Fibroblast of skin of scalp (primary cell): ENCODE results near the gene HES3.
A peak's percentile ranks its signal among the peaks of the same experiment; 100 is the strongest.

ENCODE experiments used
- DNase-seq: peaks from one replicate; pipeline ENCODE4 v3.0.0-alpha.2; 2013

Gene HES3

GRCh38 chr1:6263716-6264115, 19.7 kb downstream of the HES3 start:
- no peak for DNase-seq

GRCh38 chr1:6265151-6265550, 21.2 kb downstream of the HES3 start:
- DNase-seq = no peak

- no peak for DNase-seq
These were observed 22.7 kb downstream of the HES3 start for GRCh38 chr1:6266641-6267040.

- no peak for DNase-seq
These were observed 23.8 kb downstream of the HES3 start for GRCh38 chr1:6267686-6268322.

- DNase-seq = no peak
These were observed 24.4 kb downstream of the HES3 start for GRCh38 chr1:6268415-6268814.

GRCh38 chr1:6269296-6269695, 25.3 kb downstream of the HES3 start:
- DNase-seq = no peak

GRCh38 chr1:6269720-6270400, 25.9 kb downstream of the HES3 start:
- DNase-seq = no peak

- DNase-seq = no peak
These were observed 26.4 kb downstream of the HES3 start for GRCh38 chr1:6270401-6270800.

GRCh38 chr1:6271006-6271405, 27.0 kb downstream of the HES3 start:
- no peak for DNase-seq

- peak; percentile 44 for DNase-seq
These were observed 27.6 kb downstream of the HES3 start for GRCh38 chr1:6271554-6271953.

- no peak for DNase-seq
These were observed 28.5 kb downstream of the HES3 start for GRCh38 chr1:6272452-6272851.

GRCh38 chr1:6272868-6273267, 28.9 kb downstream of the HES3 start:
- no peak for DNase-seq

- DNase-seq = peak; percentile 66
These were observed 29.5 kb downstream of the HES3 start for GRCh38 chr1:6273380-6273891.

GRCh38 chr1:6274102-6274501, 30.1 kb downstream of the HES3 start:
- no peak for DNase-seq

GRCh38 chr1:6274622-6275139, 30.7 kb downstream of the HES3 start:
- no peak for DNase-seq

GRCh38 chr1:6275826-6276782, 32.1 kb downstream of the HES3 start:
- peak; percentile 84 for DNase-seq

GRCh38 chr1:6276811-6277555, 33.0 kb downstream of the HES3 start:
- DNase-seq = no peak

GRCh38 chr1:6278263-6278662, 34.3 kb downstream of the HES3 start:
- DNase-seq = no peak

- no peak for DNase-seq
These were observed 35.1 kb downstream of the HES3 start for GRCh38 chr1:6279066-6279465.

GRCh38 chr1:6279613-6280383, 35.8 kb downstream of the HES3 start:
- no peak for DNase-seq

- DNase-seq = peak; percentile 22
These were observed 36.9 kb downstream of the HES3 start for GRCh38 chr1:6280761-6281451.
